ENCODE results near the gene PARD3B. TPM values are rescaled to one million over a fixed set of nuclear protein-coding genes. Genes with fewer than 3 reads are reported as not detected.

The PARD3B gene
- total RNA-seq, 1 experiment from 2014 or later, result 6.4 TPM

DNA sequence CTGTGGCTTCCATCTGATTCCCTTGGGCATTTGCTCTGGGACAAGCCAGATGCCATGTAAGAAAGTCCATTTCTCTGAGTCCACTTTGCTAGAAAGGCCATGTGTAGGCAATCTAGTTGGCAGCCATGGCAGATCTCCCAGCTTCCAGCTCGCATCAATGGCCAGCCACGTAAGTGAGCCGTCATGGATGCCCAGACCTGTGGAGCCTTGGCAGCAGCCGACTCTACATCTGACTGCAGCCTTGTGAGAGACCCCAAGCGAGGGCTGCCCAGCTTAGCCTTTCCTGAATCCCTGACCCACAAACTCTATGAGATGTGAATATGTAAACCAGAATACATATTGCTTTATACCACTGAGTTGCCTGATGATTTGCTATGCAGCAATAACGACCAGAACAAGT lies 533.5 kb downstream of the PARD3B start:
- H3K23me2 ChIP-seq (ENCODE audit: insufficient read length, low read depth, low read length, poor library complexity, severe bottlenecking), result no peaks in the 10 kb centered on the region
- Mint-ChIP-seq H3K4me3 (no peak overlapping the region), H3K27ac (no peak overlapping the region), H3K9me3 (no peaks in the 10 kb centered on the region), H3K27me3 (ENCODE audit: low read depth) (no peaks in the 10 kb centered on the region), H3K36me3 (ENCODE audit: insufficient read depth in 1 of 3, low read depth in 3 of 3) (no peaks in the 10 kb centered on the region), H3K4me1 (peaks cover 15 to 17% of the 10 kb centered on the region in 2 experiments)
- no peaks in the 10 kb centered on the region for H3K27me3 ChIP-seq (ENCODE audit: insufficient read depth, low read length)
- no peak overlapping the region; the same call in 1 of the 2 replicates for H3K14ac ChIP-seq (ENCODE audit: insufficient read depth, low read length)
- H2BK15ac ChIP-seq (ENCODE audit: low read depth, low read length), result no peak overlapping the region
- H2BK120ac ChIP-seq (ENCODE audit: low read depth, low read length, poor library complexity, severe bottlenecking), result no peak overlapping the region
- H3K4ac ChIP-seq (ENCODE audit: low read depth, low read length), result no peak overlapping the region
- H4K8ac ChIP-seq (replicated peaks; ENCODE audit: insufficient read length, low read depth, low read length), result no peak overlapping the region
- no peak overlapping the region for H2BK12ac ChIP-seq (ENCODE audit: insufficient read length, low read depth, low read length)
- H4K20me1 ChIP-seq (ENCODE audit: control insufficient read depth, insufficient read depth, insufficient read length), result no peaks in the 10 kb centered on the region
- H3K4me2 ChIP-seq (ENCODE audit: insufficient read depth, insufficient read length, low read length), result no peak overlapping the region
- no peak overlapping the region for H2AK5ac ChIP-seq (ENCODE audit: insufficient read length, low read length)
- no peak overlapping the region for H4K5ac ChIP-seq (ENCODE audit: insufficient read length, low read depth, low read length)
- H3K9ac ChIP-seq (ENCODE audit: extremely low read depth, insufficient read length, low read length), result no peak overlapping the region
- no peak overlapping the region for H2BK20ac ChIP-seq (ENCODE audit: low read depth, low read length, poor library complexity, severe bottlenecking)
- no peak overlapping the region for H3K27ac ChIP-seq (ENCODE audit: insufficient read length, low read depth, low read length)
- H3K56ac ChIP-seq (ENCODE audit: insufficient read length, low read depth, low read length), result no peak overlapping the region
- DNase-seq, result no peak
- WGBS (ENCODE audit: extremely low coverage, insufficient read length, low lambda C conversion rate), result no CpG with 5 or more reads among the region's 6 CpGs
- H3K4me1 ChIP-seq (ENCODE audit: insufficient read depth, low read length), result no peaks in the 10 kb centered on the region
- no peaks in the 10 kb centered on the region for H3K9me3 ChIP-seq (ENCODE audit: control insufficient read depth, low read depth, low read length)
- no peaks in the 10 kb centered on the region for H3K79me2 ChIP-seq (ENCODE audit: insufficient read depth, low read length)
- H3K18ac ChIP-seq (ENCODE audit: insufficient read length, low read depth, low read length), result no peak overlapping the region
- H2BK5ac ChIP-seq (ENCODE audit: insufficient read length, low read length), result no peak overlapping the region
- H2AFZ ChIP-seq (ENCODE audit: low read length), result no peak overlapping the region
- no peaks in the 10 kb centered on the region for H3K79me1 ChIP-seq (ENCODE audit: insufficient read depth, low read depth, low read length, poor library complexity, severe bottlenecking)
- no peak overlapping the region for H4K91ac ChIP-seq (ENCODE audit: insufficient read length, low read depth, low read length)
- no peak overlapping the region for H3K23ac ChIP-seq (ENCODE audit: insufficient read length, low read depth, low read length)
- TF ChIP-seq, protein P1, sequence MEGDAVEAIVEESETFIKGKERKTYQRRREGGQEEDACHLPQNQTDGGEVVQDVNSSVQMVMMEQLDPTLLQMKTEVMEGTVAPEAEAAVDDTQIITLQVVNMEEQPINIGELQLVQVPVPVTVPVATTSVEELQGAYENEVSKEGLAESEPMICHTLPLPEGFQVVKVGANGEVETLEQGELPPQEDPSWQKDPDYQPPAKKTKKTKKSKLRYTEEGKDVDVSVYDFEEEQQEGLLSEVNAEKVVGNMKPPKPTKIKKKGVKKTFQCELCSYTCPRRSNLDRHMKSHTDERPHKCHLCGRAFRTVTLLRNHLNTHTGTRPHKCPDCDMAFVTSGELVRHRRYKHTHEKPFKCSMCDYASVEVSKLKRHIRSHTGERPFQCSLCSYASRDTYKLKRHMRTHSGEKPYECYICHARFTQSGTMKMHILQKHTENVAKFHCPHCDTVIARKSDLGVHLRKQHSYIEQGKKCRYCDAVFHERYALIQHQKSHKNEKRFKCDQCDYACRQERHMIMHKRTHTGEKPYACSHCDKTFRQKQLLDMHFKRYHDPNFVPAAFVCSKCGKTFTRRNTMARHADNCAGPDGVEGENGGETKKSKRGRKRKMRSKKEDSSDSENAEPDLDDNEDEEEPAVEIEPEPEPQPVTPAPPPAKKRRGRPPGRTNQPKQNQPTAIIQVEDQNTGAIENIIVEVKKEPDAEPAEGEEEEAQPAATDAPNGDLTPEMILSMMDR (conservative IDR thresholded peaks at IDR 0.05), result no peak
- no peak overlapping the region for H3T11ph ChIP-seq (ENCODE audit: low read length)

All from H9 (cell line).